Gastroesophageal sphincter (tissue), 3 donors: ENCODE results near the gene TXNL4B.

Experiments
- POLR2A ChIP-seq, 2 donors: fragments of 450-650 bp; IDR thresholded peaks; one replicate each; pipeline ENCODE4 v1.6.1; 2017; ENCODE audit warnings: antibody characterized with exemption in 2 of 2, mild to moderate bottlenecking in 2 of 2, moderate library complexity in 1 of 2
- POLR2AphosphoS5 ChIP-seq: sonication (generic); formaldehyde crosslinking; IDR thresholded peaks from one replicate; pipeline ENCODE4 v1.6.1; 2017; ENCODE audit warnings: antibody characterized with exemption
- TF ChIP-seq, protein P1 (sequence below), 4 experiments: fragments of 200-600 bp in 2 of 4; fragments of 450-650 bp in 2 of 4; sonication (generic) in 1 of 4; IDR thresholded peaks; one replicate each; pipeline ENCODE4 v1.5.1; 2017 to 2019; ENCODE audit warnings: antibody characterized with exemption in 4 of 4, mild to moderate bottlenecking in 2 of 4, moderate library complexity in 2 of 4

DNA sequence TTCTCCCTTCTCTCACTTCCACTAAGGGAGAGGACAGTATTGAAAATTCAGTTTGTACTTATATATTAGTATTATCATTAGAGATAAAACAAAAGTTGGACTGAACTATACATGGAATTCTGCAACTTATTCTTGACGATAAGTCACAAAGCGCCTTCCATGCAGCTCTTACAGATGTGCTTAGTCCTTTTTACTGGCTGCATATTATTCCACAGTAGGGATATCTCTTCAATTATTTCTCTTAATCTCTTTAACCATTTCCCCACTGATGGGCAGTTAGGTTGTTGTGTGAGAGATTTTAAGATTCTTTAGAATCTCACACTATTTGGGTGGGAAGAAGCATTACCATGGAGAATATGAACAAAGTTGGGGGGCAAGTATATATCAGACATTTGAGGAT is 46.5 kb upstream of the TXNL4B start:
- no peak for TF ChIP-seq POLR2A (IDR thresholded peaks at IDR 0.05)
- TF ChIP-seq, protein P1, sequence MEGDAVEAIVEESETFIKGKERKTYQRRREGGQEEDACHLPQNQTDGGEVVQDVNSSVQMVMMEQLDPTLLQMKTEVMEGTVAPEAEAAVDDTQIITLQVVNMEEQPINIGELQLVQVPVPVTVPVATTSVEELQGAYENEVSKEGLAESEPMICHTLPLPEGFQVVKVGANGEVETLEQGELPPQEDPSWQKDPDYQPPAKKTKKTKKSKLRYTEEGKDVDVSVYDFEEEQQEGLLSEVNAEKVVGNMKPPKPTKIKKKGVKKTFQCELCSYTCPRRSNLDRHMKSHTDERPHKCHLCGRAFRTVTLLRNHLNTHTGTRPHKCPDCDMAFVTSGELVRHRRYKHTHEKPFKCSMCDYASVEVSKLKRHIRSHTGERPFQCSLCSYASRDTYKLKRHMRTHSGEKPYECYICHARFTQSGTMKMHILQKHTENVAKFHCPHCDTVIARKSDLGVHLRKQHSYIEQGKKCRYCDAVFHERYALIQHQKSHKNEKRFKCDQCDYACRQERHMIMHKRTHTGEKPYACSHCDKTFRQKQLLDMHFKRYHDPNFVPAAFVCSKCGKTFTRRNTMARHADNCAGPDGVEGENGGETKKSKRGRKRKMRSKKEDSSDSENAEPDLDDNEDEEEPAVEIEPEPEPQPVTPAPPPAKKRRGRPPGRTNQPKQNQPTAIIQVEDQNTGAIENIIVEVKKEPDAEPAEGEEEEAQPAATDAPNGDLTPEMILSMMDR (IDR thresholded peaks at IDR 0.05), result no peak
- no peak for TF ChIP-seq POLR2AphosphoS5
